ENCODE data around the gene PDLIM7. TPM values are rescaled to one million over a fixed set of nuclear protein-coding genes. Genes with fewer than 3 reads are reported as not detected.
A peak's percentile ranks its signal among the peaks of the same experiment; 100 is the strongest.
"Not testable (repeated sequence)": the region's sequence is repeated elsewhere in the genome, so short reads cannot be mapped to it uniquely, and the experiment has no call there.

Gene PDLIM7
- 64.9 and 65.3 TPM in 2 replicates for total RNA-seq

- Mint-ChIP-seq H3K4me1 (peaks cover 39% of the 10 kb centered on the region), H3K4me3 (peak within 1 kb of the TSS; percentile 89), H3K9me3 (no peaks in the 10 kb centered on the region), H3K36me3 (ENCODE audit: low read depth) (peaks cover 8% of the 10 kb centered on the region), H3K27ac (peak within 1 kb of the TSS; percentile 78), H3K27me3 (peaks cover 21% of the 10 kb centered on the region)
- DNase-seq: peak; percentile 98
- intact Hi-C loops (cut with micrococcal nuclease): loop anchor here (1.0 to 2.0 kb wide), 7 partner anchors 19 to 363 kb away; partner anchors contain the start of gene GRK6
These were observed at the start of gene PDLIM7 for GRCh38 chr5:177497292-177498012. TSS of gene PDLIM7 (minus strand) at chr5:177497604. CDS start at chr5:177496512, 1,092 bp downstream.

- Mint-ChIP-seq H3K9me3 (no peaks in the 10 kb centered on the region), H3K27ac (no peak overlapping the region), H3K4me1 (peaks cover 11% of the 10 kb centered on the region), H3K36me3 (ENCODE audit: low read depth) (peaks cover 15% of the 10 kb centered on the region), H3K27me3 (no peaks in the 10 kb centered on the region), H3K4me3 (no peak overlapping the region)
- intact Hi-C loops (cut with micrococcal nuclease): no loop called here
- DNase-seq: no peak
These were observed 48.9 kb upstream of the PDLIM7 start for GRCh38 chr5:177546258-177546741.

DNA sequence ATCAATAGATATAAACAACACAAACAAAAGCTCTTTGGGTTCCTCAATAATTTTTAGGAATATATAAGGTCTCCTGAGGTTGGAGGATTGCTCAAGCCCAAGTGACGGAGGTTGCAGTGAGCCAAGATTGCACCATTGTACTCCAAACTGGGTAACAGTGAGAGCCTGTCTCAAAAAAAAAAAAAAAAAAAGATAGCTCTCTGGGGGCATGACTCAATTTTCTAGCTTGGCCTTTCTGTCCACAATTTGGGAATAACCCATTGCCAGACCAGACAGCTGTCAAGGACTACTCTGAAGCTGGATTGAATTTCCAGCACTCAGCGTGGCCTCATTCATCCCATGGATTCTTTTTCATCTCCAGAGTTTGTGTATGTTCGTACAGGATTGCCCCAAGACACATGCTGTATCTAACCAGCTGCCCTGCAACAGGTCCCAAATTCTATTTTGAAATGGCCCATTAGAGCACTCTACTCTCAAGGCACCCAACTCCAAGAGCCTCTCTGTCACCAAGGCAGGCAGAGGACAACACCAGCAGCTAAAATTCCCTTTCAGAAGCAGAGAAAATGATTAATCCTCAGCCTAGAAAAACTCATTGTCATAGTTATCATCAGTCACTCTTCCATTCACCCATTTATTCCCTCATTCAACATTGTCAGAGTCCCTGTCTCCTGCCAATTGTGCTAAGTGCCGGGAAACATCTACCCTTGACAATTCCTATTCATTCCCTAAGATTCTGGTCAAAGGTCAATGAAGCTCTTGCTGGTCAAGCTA lies 48.3 kb upstream of the PDLIM7 start:
- intact Hi-C loops (cut with micrococcal nuclease): no loop called here
- Mint-ChIP-seq H3K36me3 (ENCODE audit: low read depth) (peaks cover 14% of the 10 kb centered on the region), H3K9me3 (no peaks in the 10 kb centered on the region), H3K4me1 (peaks cover 13% of the 10 kb centered on the region), H3K4me3 (no peak overlapping the region), H3K27me3 (no peaks in the 10 kb centered on the region), H3K27ac (no peak overlapping the region)
- no peak for DNase-seq

DNA sequence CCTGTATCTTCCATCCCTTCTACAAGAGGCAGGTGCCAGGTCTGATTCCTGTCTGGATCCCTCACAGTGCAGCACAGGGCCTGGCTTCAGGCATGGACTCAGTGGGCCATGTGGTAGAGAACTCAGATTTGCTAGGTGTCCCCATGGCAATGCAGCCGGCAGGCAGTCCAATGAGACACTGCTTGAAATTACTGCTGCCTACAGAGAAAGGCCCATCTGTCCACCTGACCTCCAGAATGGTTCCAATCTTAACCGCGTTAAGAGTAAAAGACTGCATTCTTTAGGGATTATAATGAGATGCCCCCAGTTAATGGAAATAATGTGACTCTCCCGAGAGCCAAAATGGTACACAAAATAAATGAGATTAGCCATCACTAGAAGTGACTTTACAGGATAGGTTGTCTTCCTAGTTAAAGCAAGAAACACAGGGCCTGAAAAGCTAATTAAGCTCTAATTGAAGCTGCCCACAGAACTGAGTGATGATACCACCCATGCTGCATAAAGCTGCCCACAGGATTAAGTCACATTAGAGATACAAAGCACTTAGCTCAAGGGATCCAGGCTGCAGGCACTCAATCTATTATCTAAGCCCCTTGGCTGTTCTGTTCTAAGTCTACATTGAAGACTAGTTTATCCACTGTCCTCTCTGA lies 45.5 kb upstream of the PDLIM7 start:
- Mint-ChIP-seq H3K36me3 (ENCODE audit: low read depth) (peaks cover 21% of the 10 kb centered on the region), H3K4me1 (peaks cover 10% of the 10 kb centered on the region), H3K27me3 (no peaks in the 10 kb centered on the region), H3K27ac (no peak overlapping the region), H3K4me3 (no peak overlapping the region), H3K9me3 (no peaks in the 10 kb centered on the region)
- intact Hi-C loops (cut with micrococcal nuclease): no loop called here
- no peak for DNase-seq

- intact Hi-C loops (cut with micrococcal nuclease): no loop called here
- peaks cover 5% of the 10 kb centered on the region for H3K4me1 Mint-ChIP-seq
- H3K9me3 Mint-ChIP-seq: no peaks in the 10 kb centered on the region
- DNase-seq: no peak
- H3K36me3 Mint-ChIP-seq (ENCODE audit: low read depth): peaks cover 23% of the 10 kb centered on the region
- H3K27ac Mint-ChIP-seq: no peak overlapping the region
- no peak overlapping the region for H3K4me3 Mint-ChIP-seq
- no peaks in the 10 kb centered on the region for H3K27me3 Mint-ChIP-seq
These were observed 43.0 kb upstream of the PDLIM7 start for GRCh38 chr5:177540438-177540837.

- Mint-ChIP-seq H3K36me3 (ENCODE audit: low read depth) (peaks cover 27% of the 10 kb centered on the region), H3K4me3 (no peak overlapping the region), H3K4me1 (peaks cover 5% of the 10 kb centered on the region), H3K9me3 (no peaks in the 10 kb centered on the region), H3K27ac (no peak overlapping the region), H3K27me3 (no peaks in the 10 kb centered on the region)
- DNase-seq: no peak
- intact Hi-C loops (cut with micrococcal nuclease): no loop called here
These were observed 42.0 kb upstream of the PDLIM7 start for GRCh38 chr5:177539411-177539810.

- Mint-ChIP-seq H3K4me1 (peaks cover 5% of the 10 kb centered on the region), H3K27me3 (no peaks in the 10 kb centered on the region), H3K27ac (no peak overlapping the region), H3K36me3 (ENCODE audit: low read depth) (peaks cover 26% of the 10 kb centered on the region), H3K4me3 (no peak overlapping the region), H3K9me3 (no peaks in the 10 kb centered on the region)
- no peak for DNase-seq
- intact Hi-C loops (cut with micrococcal nuclease): no loop called here
These were observed 41.5 kb upstream of the PDLIM7 start for GRCh38 chr5:177538876-177539275.

DNA sequence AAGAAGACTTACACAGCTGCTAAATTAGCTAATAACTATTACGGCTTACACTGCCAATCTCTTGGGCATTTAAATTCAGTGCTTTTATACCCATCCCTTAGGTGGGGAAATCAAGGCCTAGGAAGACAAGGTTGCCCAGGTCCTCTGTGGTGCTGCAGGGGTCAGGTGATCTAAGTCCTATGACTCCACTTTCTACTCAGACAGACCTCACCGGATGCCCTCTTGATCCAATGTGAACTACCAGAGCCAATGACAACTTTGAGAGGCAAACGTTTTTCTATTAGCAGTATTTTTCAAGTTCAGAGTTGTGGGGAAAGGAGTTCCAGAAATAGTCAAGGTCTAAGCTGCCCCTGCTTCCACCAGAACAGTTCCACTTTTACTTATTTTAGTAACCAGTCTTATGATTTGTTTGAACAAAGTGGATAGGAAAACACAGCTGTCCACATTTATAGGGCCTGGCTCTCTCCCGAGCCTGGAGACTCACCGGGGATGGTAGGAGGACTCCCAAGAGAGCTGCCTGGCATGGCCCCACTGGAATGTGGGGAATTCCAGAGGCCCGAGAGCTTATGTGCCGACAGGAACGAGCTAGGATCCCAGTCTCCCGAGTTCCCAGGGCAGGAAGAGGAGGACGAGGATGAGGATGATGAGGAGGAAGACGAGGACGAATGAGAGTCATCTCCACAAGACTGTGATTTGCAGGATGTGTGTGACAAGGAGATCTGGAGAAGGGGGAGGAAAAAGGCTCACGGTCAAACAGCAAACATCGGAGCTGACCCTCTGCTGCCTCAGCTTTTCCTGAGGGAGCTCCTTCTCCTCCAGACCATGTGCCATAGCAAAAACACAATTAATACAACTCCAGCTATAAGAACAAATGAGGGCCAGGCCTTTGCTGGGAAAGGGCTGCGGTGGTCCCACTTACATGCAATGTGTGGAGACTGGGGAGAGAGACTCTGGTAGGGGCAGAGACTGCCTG lies 40.3 kb upstream of the PDLIM7 start:
- Mint-ChIP-seq H3K36me3 (ENCODE audit: low read depth) (peaks cover 34% of the 10 kb centered on the region), H3K27ac (peak overlapping the region; percentile 39), H3K4me1 (peaks cover 5% of the 10 kb centered on the region), H3K4me3 (no peak overlapping the region), H3K9me3 (no peaks in the 10 kb centered on the region), H3K27me3 (no peaks in the 10 kb centered on the region)
- DNase-seq: no peak
- intact Hi-C loops (cut with micrococcal nuclease): no loop called here

DNA sequence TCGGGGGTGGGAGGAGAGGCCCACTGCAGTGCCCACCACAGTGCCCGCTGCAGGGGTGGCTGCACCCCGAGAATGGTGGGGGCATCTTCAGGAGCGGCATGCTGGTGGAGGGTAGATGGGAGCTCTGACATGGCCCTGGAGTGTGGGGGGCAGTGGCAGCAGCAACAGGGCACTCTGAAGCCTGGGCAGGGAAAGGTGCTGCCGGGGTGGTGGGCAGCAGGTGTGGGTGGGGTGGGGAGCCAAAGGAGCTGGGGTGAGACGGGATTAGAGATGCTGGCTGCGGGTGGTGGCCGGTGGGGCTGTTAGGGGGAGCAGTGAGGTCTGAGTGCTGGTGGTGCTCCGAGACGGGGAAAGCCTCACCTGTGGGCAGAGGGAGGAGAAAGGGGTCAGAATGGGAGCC lies 39.0 kb upstream of the PDLIM7 start:
- Mint-ChIP-seq H3K9me3 (no peaks in the 10 kb centered on the region), H3K4me3 (no peak overlapping the region), H3K27me3 (no peaks in the 10 kb centered on the region), H3K27ac (no peak overlapping the region), H3K36me3 (ENCODE audit: low read depth) (peaks cover 37% of the 10 kb centered on the region), H3K4me1 (peaks cover 2% of the 10 kb centered on the region)
- intact Hi-C loops (cut with micrococcal nuclease): no loop called here
- DNase-seq: no peak

GRCh38 chr5:177535125-177535524 lies 37.7 kb upstream of the PDLIM7 start:
- Mint-ChIP-seq H3K27ac (no peak overlapping the region), H3K36me3 (ENCODE audit: low read depth) (peaks cover 39% of the 10 kb centered on the region), H3K9me3 (no peaks in the 10 kb centered on the region), H3K4me1 (no peaks in the 10 kb centered on the region), H3K27me3 (no peaks in the 10 kb centered on the region), H3K4me3 (no peak overlapping the region)
- no peak for DNase-seq
- intact Hi-C loops (cut with micrococcal nuclease): no loop called here

GRCh38 chr5:177534433-177534832 lies 37.0 kb upstream of the PDLIM7 start:
- DNase-seq; H3K27me3 Mint-ChIP-seq; intact Hi-C loops (cut with micrococcal nuclease); H3K9me3 Mint-ChIP-seq; H3K4me3 Mint-ChIP-seq; H3K27ac Mint-ChIP-seq; H3K4me1 Mint-ChIP-seq: not testable (repeated sequence)
- peaks cover 40% of the 10 kb centered on the region for H3K36me3 Mint-ChIP-seq (ENCODE audit: low read depth)

DNA sequence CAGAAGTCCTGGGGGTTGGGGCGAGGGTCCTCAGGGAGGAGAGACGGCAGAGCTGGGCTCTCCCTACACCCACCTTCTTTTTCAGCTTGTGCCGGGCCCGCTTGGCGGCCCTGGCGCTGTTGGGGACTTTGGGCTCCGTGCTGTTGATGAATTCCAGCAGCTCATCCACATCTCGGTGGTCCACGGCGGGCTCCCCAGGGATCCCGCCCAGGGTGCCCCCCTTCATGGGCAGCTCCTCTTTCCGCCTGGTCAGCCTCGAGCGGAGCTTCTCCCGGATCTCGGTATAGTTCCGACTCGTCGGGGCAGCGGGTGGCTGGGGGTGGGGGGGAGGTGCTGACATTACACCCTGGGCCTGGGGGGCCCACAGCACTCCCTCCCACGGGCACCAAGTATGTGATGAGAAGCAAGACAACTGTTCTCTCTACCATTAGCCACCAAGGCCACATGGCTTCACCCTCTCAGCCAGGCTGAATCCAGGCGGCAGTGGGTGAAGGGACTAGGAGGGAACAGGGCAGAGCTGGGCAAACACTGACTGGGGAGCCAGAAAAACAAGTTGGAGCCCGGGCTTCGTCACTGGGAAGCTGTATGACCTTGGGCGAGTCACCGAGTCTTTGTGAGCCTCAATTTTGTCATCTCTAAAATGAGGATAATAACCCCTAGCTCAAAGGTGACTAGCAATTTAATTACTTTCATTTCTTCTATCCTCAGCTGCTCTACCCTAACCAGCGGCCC lies 34.0 kb upstream of the PDLIM7 start:
- Mint-ChIP-seq H3K36me3 (ENCODE audit: low read depth) (peaks cover 23% of the 10 kb centered on the region), H3K4me3 (no peak overlapping the region), H3K9me3 (no peaks in the 10 kb centered on the region), H3K4me1 (no peaks in the 10 kb centered on the region), H3K27me3 (no peaks in the 10 kb centered on the region), H3K27ac (no peak overlapping the region)
- intact Hi-C loops (cut with micrococcal nuclease): no loop called here
- DNase-seq: no peak

GRCh38 chr5:177530638-177531037 lies 33.2 kb upstream of the PDLIM7 start:
- DNase-seq: no peak
- intact Hi-C loops (cut with micrococcal nuclease): no loop called here
- Mint-ChIP-seq H3K27me3 (no peaks in the 10 kb centered on the region), H3K9me3 (no peaks in the 10 kb centered on the region), H3K4me1 (no peaks in the 10 kb centered on the region), H3K36me3 (ENCODE audit: low read depth) (peaks cover 23% of the 10 kb centered on the region), H3K27ac (no peak overlapping the region), H3K4me3 (no peak overlapping the region)

Measured in activated CD4-positive, alpha-beta T cell treated with anti-CD3 and anti-CD28 coated beads, Interleukin-2, amount 10 ng/mL, durations not matched to agents 24 days and 14 days (primary cell).